HepG2 (cell line): ENCODE data around the gene SNF8. TPM values are rescaled to one million over a fixed set of nuclear protein-coding genes. Genes with fewer than 3 reads are reported as not detected.

ENCODE experiments used
- ATF7-NPFF ChIP-seq: sonication (generic); formaldehyde crosslinking; IDR thresholded peaks from 2 replicates; pipeline ENCODE4 v1.8.1; 2023; ENCODE audit warnings: mild to moderate bottlenecking, low read depth, missing genetic modification reagents, moderate library complexity
- ELF4 ChIP-seq: sonication (generic); formaldehyde crosslinking; IDR thresholded peaks from 2 replicates; pipeline ENCODE4 v1.5.0; 2020; ENCODE audit warnings: missing genetic modification reagents, mild to moderate bottlenecking, moderate library complexity, borderline replicate concordance
- HMG20B ChIP-seq: conservative IDR thresholded peaks from 2 replicates; pipeline ENCODE4 v1.6.1; 2016; ENCODE audit warnings: missing genetic modification reagents, missing compliant biosample characterization
- HNF4A ChIP-seq: sonication (generic); formaldehyde crosslinking; IDR thresholded peaks from 2 replicates; pipeline ENCODE4 v1.4.0; 2020; ENCODE audit warnings: missing genetic modification reagents
- KDM6A ChIP-seq: IDR thresholded peaks from 2 replicates; pipeline ENCODE4 v1.6.1; 2016; ENCODE audit warnings: low read depth
- KLF16 ChIP-seq, 2 experiments: sonication (generic) in 1 of 2; formaldehyde crosslinking in 1 of 2; IDR thresholded peaks; 2 replicates each; pipeline versions ENCODE4 v1.6.1 to v1.8.0; 2016 to 2023; ENCODE audit warnings: missing genetic modification reagents in 2 of 2, missing compliant biosample characterization in 1 of 2
- KLF6 ChIP-seq: IDR thresholded peaks from 2 replicates; pipeline ENCODE4 v1.8.0; 2016; ENCODE audit warnings: missing biosample characterization, missing genetic modification reagents
- MTF2 ChIP-seq: sonication (generic); formaldehyde crosslinking; IDR thresholded peaks from 2 replicates; pipeline ENCODE4 v1.5.0; 2020; ENCODE audit warnings: missing genetic modification reagents, borderline replicate concordance
- PCBP1 ChIP-seq: fragments of 200-400 bp; formaldehyde crosslinking; IDR thresholded peaks from 2 replicates; pipeline ENCODE4 v1.6.1; 2017; ENCODE audit warnings: mild to moderate bottlenecking, low read depth, low read length, borderline replicate concordance
- TBP ChIP-seq: sonication (generic); formaldehyde crosslinking; IDR thresholded peaks from 2 replicates; pipeline ENCODE4 v1.5.0; 2020; ENCODE audit warnings: missing genetic modification reagents
- XRCC5 ChIP-seq: fragments of 200-400 bp; formaldehyde crosslinking; optimal IDR thresholded peaks from 2 replicates; pipeline ENCODE3; 2017; ENCODE audit warnings: mild to moderate bottlenecking, low read length
- ZNF629 ChIP-seq: sonication (generic); formaldehyde crosslinking; conservative IDR thresholded peaks from 2 replicates; pipeline ENCODE4 v1.5.0; 2020; ENCODE audit warnings: missing genetic modification reagents
- polyA plus RNA-seq, 8 experiments: library from polyadenylated mRNA; depleted of rRNA in 3 of 8; stranded (reverse) in 7 of 8; unstranded in 1 of 8; fragments of >200 nt; fragmentation: Illumina TruSeq in 4 of 8; extraction: Trizol in 4 of 8; gene quantifications; 2 replicates each; pipeline versions ENCODE4 v1.2.1 to v1.2.3, GENCODE V29; 2011 to 2016; ENCODE audit warnings: low read depth in 4 of 8, missing spikeins in 1 of 8, mixed read lengths in 1 of 8; ENCODE audit not compliant: insufficient read depth in 1 of 8
- total RNA-seq, 5 experiments: library from RNA; depleted of rRNA; stranded (reverse); fragments of >200 nt; fragmentation: Illumina TruSeq; extraction: Trizol; gene quantifications; 2 replicates each; pipeline ENCODE4 v1.2.3, GENCODE V29; 2016; ENCODE audit warnings: low read depth in 1 of 5
- TF ChIP-seq, protein P1 (sequence below), 2 experiments: IDR thresholded peaks; 2 replicates each; pipeline ENCODE4 v1.6.1; 2011 to 2012; ENCODE audit warnings: low read length in 2 of 2, borderline replicate concordance in 1 of 2, low read depth in 1 of 2, mild to moderate bottlenecking in 1 of 2, moderate library complexity in 1 of 2
- TF ChIP-seq, protein P2 (sequence below): IDR thresholded peaks from 2 replicates; pipeline ENCODE4 v1.6.1; 2016; ENCODE audit warnings: low read depth
- TF ChIP-seq, protein P3 (sequence below): sonication (generic); formaldehyde crosslinking; conservative IDR thresholded peaks from 2 replicates; pipeline ENCODE4 v1.8.1; 2023; ENCODE audit warnings: missing genetic modification reagents
- TF ChIP-seq, protein P4 (sequence below): conservative IDR thresholded peaks from 2 replicates; pipeline ENCODE4 v1.6.1; 2018; ENCODE audit warnings: missing genetic modification reagents
- TF ChIP-seq, protein P5 (sequence below): sonication (generic); formaldehyde crosslinking; IDR thresholded peaks from 2 replicates; pipeline ENCODE4 v1.8.0; 2022; ENCODE audit warnings: mild to moderate bottlenecking, missing genetic modification reagents

SNF8 gene
- total and polyA plus RNA-seq, 2 of the 13 experiments (the other 11 are each of a cell fraction or from before 2014, with no cell fraction given) = 114 to 153 TPM

DNA sequence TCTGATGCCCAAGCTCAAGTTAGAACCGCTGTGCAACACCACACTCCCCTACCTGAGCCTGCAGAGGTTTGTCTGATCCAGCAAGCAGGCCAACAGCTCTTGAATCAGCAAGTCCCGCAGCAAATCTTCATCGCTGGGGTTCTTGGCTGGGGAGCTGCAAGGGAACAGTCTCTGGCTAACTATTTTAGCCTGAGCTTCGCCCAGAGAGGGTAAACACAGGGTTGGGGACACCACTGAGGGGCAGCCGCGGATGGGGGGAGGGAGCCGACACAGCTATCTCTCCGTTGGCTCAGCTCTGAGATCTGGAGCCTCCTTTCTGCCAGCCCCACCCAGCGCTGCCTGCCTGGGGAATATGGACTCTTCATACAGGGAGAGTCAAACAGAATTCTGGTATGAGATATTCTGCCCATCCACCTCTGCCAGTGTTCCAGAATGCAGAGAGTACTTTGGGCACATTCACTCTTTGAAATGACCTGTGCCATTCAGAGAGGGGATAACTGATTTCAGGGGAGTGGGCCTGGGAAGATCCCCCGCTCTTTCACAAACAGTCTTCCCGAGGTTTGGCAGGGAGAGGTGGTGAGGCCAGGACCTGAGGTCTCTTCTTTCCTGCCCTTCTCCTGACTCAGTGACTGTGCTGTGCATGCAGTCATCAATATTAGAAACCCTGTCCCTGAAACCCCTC, 16.3 kb upstream of the SNF8 start (continued):
- TF ChIP-seq, protein P1, sequence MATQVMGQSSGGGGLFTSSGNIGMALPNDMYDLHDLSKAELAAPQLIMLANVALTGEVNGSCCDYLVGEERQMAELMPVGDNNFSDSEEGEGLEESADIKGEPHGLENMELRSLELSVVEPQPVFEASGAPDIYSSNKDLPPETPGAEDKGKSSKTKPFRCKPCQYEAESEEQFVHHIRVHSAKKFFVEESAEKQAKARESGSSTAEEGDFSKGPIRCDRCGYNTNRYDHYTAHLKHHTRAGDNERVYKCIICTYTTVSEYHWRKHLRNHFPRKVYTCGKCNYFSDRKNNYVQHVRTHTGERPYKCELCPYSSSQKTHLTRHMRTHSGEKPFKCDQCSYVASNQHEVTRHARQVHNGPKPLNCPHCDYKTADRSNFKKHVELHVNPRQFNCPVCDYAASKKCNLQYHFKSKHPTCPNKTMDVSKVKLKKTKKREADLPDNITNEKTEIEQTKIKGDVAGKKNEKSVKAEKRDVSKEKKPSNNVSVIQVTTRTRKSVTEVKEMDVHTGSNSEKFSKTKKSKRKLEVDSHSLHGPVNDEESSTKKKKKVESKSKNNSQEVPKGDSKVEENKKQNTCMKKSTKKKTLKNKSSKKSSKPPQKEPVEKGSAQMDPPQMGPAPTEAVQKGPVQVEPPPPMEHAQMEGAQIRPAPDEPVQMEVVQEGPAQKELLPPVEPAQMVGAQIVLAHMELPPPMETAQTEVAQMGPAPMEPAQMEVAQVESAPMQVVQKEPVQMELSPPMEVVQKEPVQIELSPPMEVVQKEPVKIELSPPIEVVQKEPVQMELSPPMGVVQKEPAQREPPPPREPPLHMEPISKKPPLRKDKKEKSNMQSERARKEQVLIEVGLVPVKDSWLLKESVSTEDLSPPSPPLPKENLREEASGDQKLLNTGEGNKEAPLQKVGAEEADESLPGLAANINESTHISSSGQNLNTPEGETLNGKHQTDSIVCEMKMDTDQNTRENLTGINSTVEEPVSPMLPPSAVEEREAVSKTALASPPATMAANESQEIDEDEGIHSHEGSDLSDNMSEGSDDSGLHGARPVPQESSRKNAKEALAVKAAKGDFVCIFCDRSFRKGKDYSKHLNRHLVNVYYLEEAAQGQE (IDR thresholded peaks at IDR 0.05; ENCODE audit: borderline replicate concordance in 1 of 2, low read depth in 1 of 2, low read length in 2 of 2) = no peak
- TF ChIP-seq PCBP1 = no peak
- no peak for TF ChIP-seq XRCC5
- TF ChIP-seq HMG20B (CRISPR knock-in tag) = no peak
- TF ChIP-seq MTF2 (CRISPR knock-in tag) = no peak
- TF ChIP-seq, protein P2, sequence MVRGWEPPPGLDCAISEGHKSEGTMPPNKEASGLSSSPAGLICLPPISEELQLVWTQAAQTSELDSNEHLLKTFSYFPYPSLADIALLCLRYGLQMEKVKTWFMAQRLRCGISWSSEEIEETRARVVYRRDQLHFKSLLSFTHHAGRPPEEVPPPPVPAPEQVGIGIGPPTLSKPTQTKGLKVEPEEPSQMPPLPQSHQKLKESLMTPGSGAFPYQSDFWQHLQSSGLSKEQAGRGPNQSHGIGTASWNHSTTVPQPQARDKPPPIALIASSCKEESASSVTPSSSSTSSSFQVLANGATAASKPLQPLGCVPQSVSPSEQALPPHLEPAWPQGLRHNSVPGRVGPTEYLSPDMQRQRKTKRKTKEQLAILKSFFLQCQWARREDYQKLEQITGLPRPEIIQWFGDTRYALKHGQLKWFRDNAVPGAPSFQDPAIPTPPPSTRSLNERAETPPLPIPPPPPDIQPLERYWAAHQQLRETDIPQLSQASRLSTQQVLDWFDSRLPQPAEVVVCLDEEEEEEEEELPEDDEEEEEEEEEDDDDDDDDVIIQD = peak; percentile 52; the same call in 1 of the 2 replicates
- no peak for TF ChIP-seq TBP (CRISPR knock-in tag)
- TF ChIP-seq ELF4 (CRISPR knock-in tag) = no peak
- TF ChIP-seq HNF4A = no peak
- no peak for TF ChIP-seq KDM6A (CRISPR knock-in tag)
- peak in 1 of 2 experiments; percentile 22; a peak in 1 of 4 replicates for TF ChIP-seq KLF16 (CRISPR knock-in tag; IDR thresholded peaks at IDR 0.05)
- TF ChIP-seq, protein P3, sequence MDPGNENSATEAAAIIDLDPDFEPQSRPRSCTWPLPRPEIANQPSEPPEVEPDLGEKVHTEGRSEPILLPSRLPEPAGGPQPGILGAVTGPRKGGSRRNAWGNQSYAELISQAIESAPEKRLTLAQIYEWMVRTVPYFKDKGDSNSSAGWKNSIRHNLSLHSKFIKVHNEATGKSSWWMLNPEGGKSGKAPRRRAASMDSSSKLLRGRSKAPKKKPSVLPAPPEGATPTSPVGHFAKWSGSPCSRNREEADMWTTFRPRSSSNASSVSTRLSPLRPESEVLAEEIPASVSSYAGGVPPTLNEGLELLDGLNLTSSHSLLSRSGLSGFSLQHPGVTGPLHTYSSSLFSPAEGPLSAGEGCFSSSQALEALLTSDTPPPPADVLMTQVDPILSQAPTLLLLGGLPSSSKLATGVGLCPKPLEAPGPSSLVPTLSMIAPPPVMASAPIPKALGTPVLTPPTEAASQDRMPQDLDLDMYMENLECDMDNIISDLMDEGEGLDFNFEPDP = no peak
- TF ChIP-seq, protein P4, sequence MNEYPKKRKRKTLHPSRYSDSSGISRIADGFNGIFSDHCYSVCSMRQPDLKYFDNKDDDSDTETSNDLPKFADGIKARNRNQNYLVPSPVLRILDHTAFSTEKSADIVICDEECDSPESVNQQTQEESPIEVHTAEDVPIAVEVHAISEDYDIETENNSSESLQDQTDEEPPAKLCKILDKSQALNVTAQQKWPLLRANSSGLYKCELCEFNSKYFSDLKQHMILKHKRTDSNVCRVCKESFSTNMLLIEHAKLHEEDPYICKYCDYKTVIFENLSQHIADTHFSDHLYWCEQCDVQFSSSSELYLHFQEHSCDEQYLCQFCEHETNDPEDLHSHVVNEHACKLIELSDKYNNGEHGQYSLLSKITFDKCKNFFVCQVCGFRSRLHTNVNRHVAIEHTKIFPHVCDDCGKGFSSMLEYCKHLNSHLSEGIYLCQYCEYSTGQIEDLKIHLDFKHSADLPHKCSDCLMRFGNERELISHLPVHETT (CRISPR knock-in tag) = no peak
- TF ChIP-seq ZNF629 = 0 out of 2 replicates have a peak, but pooled peaks have one; percentile 8
- TF ChIP-seq, protein P5, sequence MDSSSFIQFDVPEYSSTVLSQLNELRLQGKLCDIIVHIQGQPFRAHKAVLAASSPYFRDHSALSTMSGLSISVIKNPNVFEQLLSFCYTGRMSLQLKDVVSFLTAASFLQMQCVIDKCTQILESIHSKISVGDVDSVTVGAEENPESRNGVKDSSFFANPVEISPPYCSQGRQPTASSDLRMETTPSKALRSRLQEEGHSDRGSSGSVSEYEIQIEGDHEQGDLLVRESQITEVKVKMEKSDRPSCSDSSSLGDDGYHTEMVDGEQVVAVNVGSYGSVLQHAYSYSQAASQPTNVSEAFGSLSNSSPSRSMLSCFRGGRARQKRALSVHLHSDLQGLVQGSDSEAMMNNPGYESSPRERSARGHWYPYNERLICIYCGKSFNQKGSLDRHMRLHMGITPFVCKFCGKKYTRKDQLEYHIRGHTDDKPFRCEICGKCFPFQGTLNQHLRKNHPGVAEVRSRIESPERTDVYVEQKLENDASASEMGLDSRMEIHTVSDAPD = 0 out of 2 replicates have a peak, but pooled peaks have one; percentile 28
- no peak for TF ChIP-seq ATF7-NPFF (CRISPR knock-in tag)
- TF ChIP-seq KLF6 (CRISPR knock-in tag) = no peak
